Right renal cortex interstitium (tissue), 3 donors: ENCODE data around the gene VEZF1. TPM values are rescaled to one million over a fixed set of nuclear protein-coding genes. Genes with fewer than 3 reads are reported as not detected.

Experiments
- DNase-seq, 3 donors: peaks; one replicate each; pipeline ENCODE4 v3.0.0-alpha.2; 2013; ENCODE audit warnings: low read depth in 3 of 3, low spot score in 2 of 3
- polyA plus RNA-seq, 3 donors: library from polyadenylated mRNA; unstranded; fragments of 120-200 nt; gene quantifications; one replicate each; pipeline ENCODE4 v1.2.1, GENCODE V29; 2013; ENCODE audit not compliant: insufficient read length in 3 of 3

The VEZF1 gene
- polyA plus RNA-seq, 3 donors: 106 to 110 (median 107) TPM

- DNase-seq: peak in 2 of 3 donors; percentile 67 to 68
Measured at GRCh38 chr17:57999496-58000017, 11.5 kb upstream of the VEZF1 start.

GRCh38 chr17:57999010-57999495, 11.0 kb upstream of the VEZF1 start:
- DNase-seq: no peak

GRCh38 chr17:57997085-57997809, 9.2 kb upstream of the VEZF1 start:
- DNase-seq: no peak

GRCh38 chr17:57995076-57995956, 7.3 kb upstream of the VEZF1 start:
- peak in 1 of 3 donors; percentile 43 for DNase-seq

GRCh38 chr17:57994436-57994835, 6.4 kb upstream of the VEZF1 start:
- DNase-seq: no peak

- DNase-seq: no peak
Measured at GRCh38 chr17:57993471-57994365, 5.7 kb upstream of the VEZF1 start.

- DNase-seq: no peak
Measured at GRCh38 chr17:57991537-57991936, 3.5 kb upstream of the VEZF1 start.

GRCh38 chr17:57990037-57990436, 2.0 kb upstream of the VEZF1 start:
- DNase-seq: no peak

- peak in 2 of 3 donors; percentile 50 to 66 for DNase-seq
Measured at GRCh38 chr17:57988301-57989250, 522 bp upstream of the VEZF1 start.

GRCh38 chr17:57986841-57987580, 1.0 kb downstream of the VEZF1 start:
- DNase-seq: peak in 1 of 3 donors; percentile 53

- no peak for DNase-seq
Measured at GRCh38 chr17:57985675-57985974, 2.4 kb downstream of the VEZF1 start.

- no peak for DNase-seq
Measured at GRCh38 chr17:57984936-57985674, 2.9 kb downstream of the VEZF1 start.

GRCh38 chr17:57984261-57984890, 3.7 kb downstream of the VEZF1 start:
- DNase-seq: no peak

GRCh38 chr17:57983446-57983845, 4.6 kb downstream of the VEZF1 start:
- DNase-seq: no peak

GRCh38 chr17:57982452-57983170, 5.4 kb downstream of the VEZF1 start:
- DNase-seq: no peak

GRCh38 chr17:57980522-57980921, 7.5 kb downstream of the VEZF1 start:
- no peak for DNase-seq

- DNase-seq: no peak
Measured at GRCh38 chr17:57979076-57979475, 9.0 kb downstream of the VEZF1 start.
